K562 (cell line): ENCODE results near the gene ARMC8. TPM values are rescaled to one million over a fixed set of nuclear protein-coding genes. Genes with fewer than 3 reads are reported as not detected.
A peak's percentile ranks its signal among the peaks of the same experiment; 100 is the strongest.

Source experiments
- ATF7 ChIP-seq: fragments of 450-650 bp; IDR thresholded peaks from 2 replicates; pipeline ENCODE4 v1.7.1; 2014; ENCODE audit warnings: mild to moderate bottlenecking, moderate library complexity
- BHLHE40 ChIP-seq: IDR thresholded peaks from 2 replicates; pipeline ENCODE4 v1.6.1; 2011; ENCODE audit warnings: low read length, improper control_type of control experiment
- CBFB ChIP-seq: sonication (generic); formaldehyde crosslinking; IDR thresholded peaks from 2 replicates; pipeline ENCODE4 v1.4.0; 2020; ENCODE audit warnings: mild to moderate bottlenecking, missing genetic modification reagents
- EGR1 ChIP-seq: fragments of 450-650 bp; conservative IDR thresholded peaks from 2 replicates; pipeline ENCODE4 v1.6.1; 2017; ENCODE audit warnings: mild to moderate bottlenecking
- HNRNPUL1 ChIP-seq: fragments of 200-400 bp; formaldehyde crosslinking; IDR thresholded peaks from 2 replicates; pipeline ENCODE4 v1.6.1; 2017; ENCODE audit warnings: low read length
- KLF1 ChIP-seq: fragments of 450-650 bp; IDR thresholded peaks from 2 replicates; pipeline ENCODE4 v1.6.1; 2016; ENCODE audit warnings: missing genetic modification characterization, missing compliant biosample characterization
- MTF1 ChIP-seq: fragments of 250-450 bp; sonication (Bioruptor Pico); IDR thresholded peaks from 2 replicates; pipeline ENCODE4 v1.9.0; 2021; ENCODE audit warnings: moderate library complexity, mild to moderate bottlenecking, inconsistent platforms, borderline replicate concordance
- MYBL2 ChIP-seq, 2 experiments: fragments of 450-650 bp in 1 of 2; sonication (generic) in 1 of 2; formaldehyde crosslinking in 1 of 2; IDR thresholded peaks; 2 replicates each; pipeline versions ENCODE4 v1.6.1 to v1.8.1; 2017 to 2022; ENCODE audit warnings: borderline replicate concordance in 1 of 2, inconsistent platforms in 1 of 2, low read depth in 1 of 2, mild to moderate bottlenecking in 1 of 2, missing genetic modification reagents in 1 of 2, moderate library complexity in 1 of 2
- PURB ChIP-seq: sonication (generic); formaldehyde crosslinking; IDR thresholded peaks from 2 replicates; pipeline ENCODE4 v1.9.0; 2021; ENCODE audit warnings: low read depth, mild to moderate bottlenecking, missing genetic modification reagents
- PYGO2 ChIP-seq: fragments of 450-650 bp; IDR thresholded peaks from 2 replicates; pipeline ENCODE4 v1.6.1; 2016; ENCODE audit warnings: mild to moderate bottlenecking, missing genetic modification characterization, moderate library complexity, missing compliant biosample characterization
- RBM39 ChIP-seq: fragments of 200-400 bp; formaldehyde crosslinking; optimal IDR thresholded peaks from 2 replicates; pipeline ENCODE3; 2018; ENCODE audit warnings: low read depth, low read length
- RFX7 ChIP-seq: fragments of 250-450 bp; sonication (Bioruptor Pico); IDR thresholded peaks from 2 replicates; pipeline ENCODE4 v1.5.1; 2021; ENCODE audit warnings: mild to moderate bottlenecking
- STAG1 ChIP-seq: sonication (generic); formaldehyde crosslinking; IDR thresholded peaks from 2 replicates; pipeline ENCODE4 v1.5.0; 2020; ENCODE audit warnings: missing genetic modification reagents, borderline replicate concordance
- TAF15 ChIP-seq: fragments of 200-400 bp; formaldehyde crosslinking; IDR thresholded peaks from 2 replicates; pipeline ENCODE4 v1.6.1; 2017; ENCODE audit warnings: mild to moderate bottlenecking, low read depth, low read length, moderate library complexity
- TAL1 ChIP-seq: fragments of 450-650 bp; IDR thresholded peaks from 2 replicates; pipeline ENCODE4 v1.6.1; 2016; ENCODE audit warnings: mild to moderate bottlenecking
- ZEB2 ChIP-seq: fragments of 450-650 bp; IDR thresholded peaks from 2 replicates; pipeline ENCODE4 v1.6.1; 2016
- ZNF165 ChIP-seq: fragments of 250-450 bp; sonication (Bioruptor Pico); IDR thresholded peaks from 2 replicates; pipeline ENCODE4 v1.4.0; 2020; ENCODE audit warnings: borderline replicate concordance
- ZNF780A ChIP-seq: fragments of 250-450 bp; sonication (Bioruptor Pico); IDR thresholded peaks from 2 replicates; pipeline ENCODE4 v1.5.0; 2021; ENCODE audit warnings: mild to moderate bottlenecking
- polyA plus RNA-seq, 8 experiments: library from polyadenylated mRNA; depleted of rRNA in 4 of 8; stranded (reverse) in 5 of 8; unstranded in 3 of 8; fragments of >200 nt; fragmentation: Nextera tagmentation in 2 of 8; fragmentation: Illumina TruSeq in 1 of 8; extraction: Ambion mirVana in 2 of 8; extraction: Trizol in 1 of 8; gene quantifications; 2 replicates each; pipeline versions ENCODE4 v1.2.1 to v1.2.3, GENCODE V29; 2011 to 2014; ENCODE audit warnings: inconsistent platforms in 1 of 8, missing spikeins in 1 of 8
- total RNA-seq, 7 experiments: library from RNA; depleted of rRNA in 6 of 7; stranded (reverse); fragments of >200 nt in 6 of 7; fragmentation: Illumina TruSeq in 2 of 7; extraction: Trizol in 2 of 7; gene quantifications; 2 replicates each; pipeline versions ENCODE4 v1.2.1 to v1.2.3, GENCODE V29; 2011 to 2021; ENCODE audit warnings: low replicate concordance in 1 of 7
- TF ChIP-seq, protein P1 (sequence below): fragments of 450-650 bp; IDR thresholded peaks from 2 replicates; pipeline ENCODE4 v1.6.1; 2016; ENCODE audit warnings: low read depth, mild to moderate bottlenecking, moderate library complexity
- TF ChIP-seq, protein P2 (sequence below): sonication (generic); formaldehyde crosslinking; IDR thresholded peaks from 2 replicates; pipeline ENCODE4 v1.8.1; 2023; ENCODE audit warnings: mild to moderate bottlenecking, missing genetic modification reagents
- TF ChIP-seq, protein P3 (sequence below): sonication (generic); formaldehyde crosslinking; IDR thresholded peaks from 2 replicates; pipeline ENCODE4 v1.8.0; 2023; ENCODE audit warnings: missing genetic modification reagents, mild to moderate bottlenecking, borderline replicate concordance
- TF ChIP-seq, protein P4 (sequence below): sonication (generic); formaldehyde crosslinking; IDR thresholded peaks from 2 replicates; pipeline ENCODE4 v1.8.0; 2023; ENCODE audit warnings: mild to moderate bottlenecking, missing genetic modification reagents

Gene ARMC8
- total and polyA plus RNA-seq, 9 of the 15 experiments (the other 6 are each of a cell fraction or from before 2014, with no cell fraction given) = 22.4 to 76.1 (median 37.3) TPM

DNA sequence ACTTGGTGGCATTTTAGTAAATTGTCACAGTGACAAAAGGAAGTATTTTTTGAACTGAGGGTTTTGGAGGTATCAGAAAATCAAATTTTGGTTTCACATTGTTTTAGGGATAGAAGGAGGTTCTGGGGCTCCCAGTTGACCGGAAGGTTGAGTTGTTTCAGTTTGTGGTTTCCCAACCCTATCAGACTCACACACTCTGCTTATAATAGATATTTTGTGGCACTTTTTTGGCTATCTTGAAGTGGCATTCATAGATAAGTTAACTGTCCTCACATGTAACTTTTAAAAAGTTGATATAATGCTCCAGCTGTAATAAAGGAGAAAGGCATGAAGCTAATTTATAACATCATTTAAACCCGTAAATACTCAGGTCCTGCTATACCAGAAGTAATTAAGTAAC lies 12.8 kb downstream of the ARMC8 start (continued):
- TF ChIP-seq, protein P1, sequence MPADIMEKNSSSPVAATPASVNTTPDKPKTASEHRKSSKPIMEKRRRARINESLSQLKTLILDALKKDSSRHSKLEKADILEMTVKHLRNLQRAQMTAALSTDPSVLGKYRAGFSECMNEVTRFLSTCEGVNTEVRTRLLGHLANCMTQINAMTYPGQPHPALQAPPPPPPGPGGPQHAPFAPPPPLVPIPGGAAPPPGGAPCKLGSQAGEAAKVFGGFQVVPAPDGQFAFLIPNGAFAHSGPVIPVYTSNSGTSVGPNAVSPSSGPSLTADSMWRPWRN = peak; percentile 66; the same call in 1 of the 2 replicates
- TF ChIP-seq MTF1 (CRISPR knock-in tag) (no peak), ZEB2 (no peak), STAG1 (CRISPR knock-in tag) (no peak), ZNF165 (CRISPR knock-in tag) (no peak), PURB (CRISPR knock-in tag) (no peak), EGR1 (no peak), MYBL2 (IDR thresholded peaks at IDR 0.05; ENCODE audit: low read depth) (peak; percentile 57; the same call in 1 of the 2 replicates), MYBL2 (CRISPR knock-in tag; IDR thresholded peaks at IDR 0.05; ENCODE audit: borderline replicate concordance) (no peak), BHLHE40 (peak; percentile 90), KLF1 (tag) (no peak), HNRNPUL1 (no peak), RBM39 (no peak), RFX7 (no peak), PYGO2 (tag) (no peak), TAF15 (no peak), TAL1 (peak; percentile 93), ZNF780A (CRISPR knock-in tag) (no peak), ATF7 (no peak), CBFB (CRISPR knock-in tag) (no peak)
- TF ChIP-seq, protein P2, sequence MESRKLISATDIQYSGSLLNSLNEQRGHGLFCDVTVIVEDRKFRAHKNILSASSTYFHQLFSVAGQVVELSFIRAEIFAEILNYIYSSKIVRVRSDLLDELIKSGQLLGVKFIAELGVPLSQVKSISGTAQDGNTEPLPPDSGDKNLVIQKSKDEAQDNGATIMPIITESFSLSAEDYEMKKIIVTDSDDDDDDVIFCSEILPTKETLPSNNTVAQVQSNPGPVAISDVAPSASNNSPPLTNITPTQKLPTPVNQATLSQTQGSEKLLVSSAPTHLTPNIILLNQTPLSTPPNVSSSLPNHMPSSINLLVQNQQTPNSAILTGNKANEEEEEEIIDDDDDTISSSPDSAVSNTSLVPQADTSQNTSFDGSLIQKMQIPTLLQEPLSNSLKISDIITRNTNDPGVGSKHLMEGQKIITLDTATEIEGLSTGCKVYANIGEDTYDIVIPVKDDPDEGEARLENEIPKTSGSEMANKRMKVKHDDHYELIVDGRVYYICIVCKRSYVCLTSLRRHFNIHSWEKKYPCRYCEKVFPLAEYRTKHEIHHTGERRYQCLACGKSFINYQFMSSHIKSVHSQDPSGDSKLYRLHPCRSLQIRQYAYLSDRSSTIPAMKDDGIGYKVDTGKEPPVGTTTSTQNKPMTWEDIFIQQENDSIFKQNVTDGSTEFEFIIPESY (CRISPR knock-in tag) = no peak
- TF ChIP-seq, protein P3, sequence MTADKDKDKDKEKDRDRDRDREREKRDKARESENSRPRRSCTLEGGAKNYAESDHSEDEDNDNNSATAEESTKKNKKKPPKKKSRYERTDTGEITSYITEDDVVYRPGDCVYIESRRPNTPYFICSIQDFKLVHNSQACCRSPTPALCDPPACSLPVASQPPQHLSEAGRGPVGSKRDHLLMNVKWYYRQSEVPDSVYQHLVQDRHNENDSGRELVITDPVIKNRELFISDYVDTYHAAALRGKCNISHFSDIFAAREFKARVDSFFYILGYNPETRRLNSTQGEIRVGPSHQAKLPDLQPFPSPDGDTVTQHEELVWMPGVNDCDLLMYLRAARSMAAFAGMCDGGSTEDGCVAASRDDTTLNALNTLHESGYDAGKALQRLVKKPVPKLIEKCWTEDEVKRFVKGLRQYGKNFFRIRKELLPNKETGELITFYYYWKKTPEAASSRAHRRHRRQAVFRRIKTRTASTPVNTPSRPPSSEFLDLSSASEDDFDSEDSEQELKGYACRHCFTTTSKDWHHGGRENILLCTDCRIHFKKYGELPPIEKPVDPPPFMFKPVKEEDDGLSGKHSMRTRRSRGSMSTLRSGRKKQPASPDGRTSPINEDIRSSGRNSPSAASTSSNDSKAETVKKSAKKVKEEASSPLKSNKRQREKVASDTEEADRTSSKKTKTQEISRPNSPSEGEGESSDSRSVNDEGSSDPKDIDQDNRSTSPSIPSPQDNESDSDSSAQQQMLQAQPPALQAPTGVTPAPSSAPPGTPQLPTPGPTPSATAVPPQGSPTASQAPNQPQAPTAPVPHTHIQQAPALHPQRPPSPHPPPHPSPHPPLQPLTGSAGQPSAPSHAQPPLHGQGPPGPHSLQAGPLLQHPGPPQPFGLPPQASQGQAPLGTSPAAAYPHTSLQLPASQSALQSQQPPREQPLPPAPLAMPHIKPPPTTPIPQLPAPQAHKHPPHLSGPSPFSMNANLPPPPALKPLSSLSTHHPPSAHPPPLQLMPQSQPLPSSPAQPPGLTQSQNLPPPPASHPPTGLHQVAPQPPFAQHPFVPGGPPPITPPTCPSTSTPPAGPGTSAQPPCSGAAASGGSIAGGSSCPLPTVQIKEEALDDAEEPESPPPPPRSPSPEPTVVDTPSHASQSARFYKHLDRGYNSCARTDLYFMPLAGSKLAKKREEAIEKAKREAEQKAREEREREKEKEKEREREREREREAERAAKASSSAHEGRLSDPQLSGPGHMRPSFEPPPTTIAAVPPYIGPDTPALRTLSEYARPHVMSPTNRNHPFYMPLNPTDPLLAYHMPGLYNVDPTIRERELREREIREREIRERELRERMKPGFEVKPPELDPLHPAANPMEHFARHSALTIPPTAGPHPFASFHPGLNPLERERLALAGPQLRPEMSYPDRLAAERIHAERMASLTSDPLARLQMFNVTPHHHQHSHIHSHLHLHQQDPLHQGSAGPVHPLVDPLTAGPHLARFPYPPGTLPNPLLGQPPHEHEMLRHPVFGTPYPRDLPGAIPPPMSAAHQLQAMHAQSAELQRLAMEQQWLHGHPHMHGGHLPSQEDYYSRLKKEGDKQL = no peak
- TF ChIP-seq, protein P4, sequence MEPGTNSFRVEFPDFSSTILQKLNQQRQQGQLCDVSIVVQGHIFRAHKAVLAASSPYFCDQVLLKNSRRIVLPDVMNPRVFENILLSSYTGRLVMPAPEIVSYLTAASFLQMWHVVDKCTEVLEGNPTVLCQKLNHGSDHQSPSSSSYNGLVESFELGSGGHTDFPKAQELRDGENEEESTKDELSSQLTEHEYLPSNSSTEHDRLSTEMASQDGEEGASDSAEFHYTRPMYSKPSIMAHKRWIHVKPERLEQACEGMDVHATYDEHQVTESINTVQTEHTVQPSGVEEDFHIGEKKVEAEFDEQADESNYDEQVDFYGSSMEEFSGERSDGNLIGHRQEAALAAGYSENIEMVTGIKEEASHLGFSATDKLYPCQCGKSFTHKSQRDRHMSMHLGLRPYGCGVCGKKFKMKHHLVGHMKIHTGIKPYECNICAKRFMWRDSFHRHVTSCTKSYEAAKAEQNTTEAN = no peak
